PFSK-1 (cell line): Measurements from ENCODE around the gene KIAA1755.

ENCODE experiments used
- FOXP2 ChIP-seq: optimal IDR thresholded peaks from 2 replicates; pipeline ENCODE3; 2011; ENCODE audit warnings: borderline replicate concordance, control low read depth, inconsistent platforms; ENCODE audit not compliant: insufficient read depth; ENCODE audit errors: extremely low read length, extremely low read depth
- POLR2AphosphoS5 ChIP-seq: IDR thresholded peaks from 2 replicates; pipeline ENCODE4 v1.6.1; 2012; ENCODE audit warnings: low read depth, mild to moderate bottlenecking, control low read depth, low read length, moderate library complexity
- REST ChIP-seq, 2 experiments: IDR thresholded peaks; 2 replicates each; pipeline versions ENCODE4 v1.6.1 to v1.8.0; 2011 to 2012; ENCODE audit warnings: low read depth in 2 of 2, low read length in 2 of 2, control low read depth in 1 of 2, inconsistent platforms in 1 of 2, mild to moderate bottlenecking in 1 of 2, moderate library complexity in 1 of 2; ENCODE audit not compliant: insufficient read depth in 1 of 2
- SIN3A ChIP-seq: IDR thresholded peaks from 2 replicates; pipeline ENCODE4 v1.6.1; 2012; ENCODE audit warnings: mild to moderate bottlenecking, low read length, moderate library complexity, borderline replicate concordance; ENCODE audit not compliant: insufficient read depth
- TAF1 ChIP-seq: IDR thresholded peaks from 2 replicates; pipeline ENCODE4 v1.6.1; 2012; ENCODE audit warnings: low read length, control low read depth, borderline replicate concordance; ENCODE audit not compliant: insufficient read depth

Gene KIAA1755

DNA sequence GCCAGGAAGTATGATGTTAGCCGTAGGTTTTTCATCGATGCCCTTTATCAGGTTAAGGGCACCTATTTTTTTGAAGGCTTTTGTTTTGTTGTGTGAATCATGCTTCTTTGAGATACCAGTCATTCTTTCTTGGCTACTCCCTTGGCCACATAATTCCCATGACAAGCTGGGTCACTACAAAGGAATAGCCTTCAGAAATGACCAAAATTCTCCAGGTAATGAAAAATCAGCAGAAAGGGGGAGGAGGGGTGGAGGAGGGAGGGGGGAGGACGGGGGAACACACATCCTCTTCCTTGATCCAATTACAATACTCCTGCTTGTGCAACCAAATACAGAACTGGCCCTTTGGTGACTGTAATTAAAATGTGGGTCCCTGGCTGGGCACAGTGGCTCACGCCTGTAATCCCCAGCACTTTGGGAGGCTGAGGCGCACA lies 73.7 kb downstream of the KIAA1755 start:
- TF ChIP-seq POLR2AphosphoS5: no peak
- no peak for TF ChIP-seq TAF1
- no peak for TF ChIP-seq FOXP2
- no peak for TF ChIP-seq REST (IDR thresholded peaks at IDR 0.05; ENCODE audit: insufficient read depth in 1 of 2, low read depth in 2 of 2, low read length in 2 of 2)
- TF ChIP-seq SIN3A: no peak

DNA sequence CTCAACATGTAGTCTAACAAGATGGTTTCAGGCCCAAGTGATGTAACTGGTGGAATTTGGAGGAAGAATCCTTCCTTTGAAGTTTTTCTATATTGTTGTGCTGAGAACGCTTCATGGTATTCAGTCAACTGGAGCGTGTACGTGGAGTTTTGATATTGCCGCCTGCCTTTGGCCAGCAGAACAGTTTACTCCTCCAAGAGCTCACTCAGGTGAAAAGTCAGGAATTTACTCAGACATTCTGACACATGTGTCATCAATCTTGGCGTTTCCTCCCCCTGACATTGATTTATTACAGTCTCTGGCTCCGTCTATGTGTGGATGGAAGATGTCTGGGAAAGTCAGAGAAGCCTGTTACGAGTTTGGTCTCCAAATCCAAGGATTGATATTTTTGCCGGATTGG lies 76.4 kb downstream of the KIAA1755 start:
- TF ChIP-seq POLR2AphosphoS5: no peak
- no peak for TF ChIP-seq SIN3A
- TF ChIP-seq TAF1: no peak
- TF ChIP-seq REST (IDR thresholded peaks at IDR 0.05; ENCODE audit: insufficient read depth in 1 of 2, low read depth in 2 of 2, low read length in 2 of 2): no peak
- no peak for TF ChIP-seq FOXP2

DNA sequence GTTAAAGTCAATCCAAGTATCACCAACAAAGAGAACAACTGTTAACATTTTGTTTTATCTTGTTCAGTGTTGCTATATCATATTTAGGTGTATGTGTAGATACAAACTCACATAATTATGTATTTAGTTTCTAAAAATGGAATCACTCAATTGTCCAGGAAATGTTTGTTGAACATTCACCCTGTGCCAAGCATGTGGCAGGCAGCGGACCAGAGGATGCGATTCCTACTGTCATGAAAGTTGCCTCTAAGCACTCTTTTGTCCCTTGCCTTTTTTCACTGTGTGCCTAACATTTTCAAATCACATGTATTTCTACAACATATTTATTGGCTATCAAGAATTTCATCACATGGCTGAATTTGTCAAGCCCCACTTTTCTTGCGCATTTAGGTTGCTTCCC lies 78.6 kb downstream of the KIAA1755 start:
- TF ChIP-seq TAF1: no peak
- no peak for TF ChIP-seq POLR2AphosphoS5

GRCh38 chr20:38181207-38181801 lies 79.2 kb downstream of the KIAA1755 start:
- TF ChIP-seq SIN3A (no peak), REST (IDR thresholded peaks at IDR 0.05; ENCODE audit: insufficient read depth in 1 of 2, low read depth in 2 of 2, low read length in 2 of 2) (no peak), TAF1 (no peak), FOXP2 (no peak), POLR2AphosphoS5 (no peak)

- TF ChIP-seq REST (IDR thresholded peaks at IDR 0.05; ENCODE audit: insufficient read depth in 1 of 2, low read depth in 2 of 2, low read length in 2 of 2): no peak
- no peak for TF ChIP-seq POLR2AphosphoS5
- no peak for TF ChIP-seq FOXP2
- TF ChIP-seq TAF1: no peak
- TF ChIP-seq SIN3A: no peak
Observed at GRCh38 chr20:38180781-38181180, 79.8 kb downstream of the KIAA1755 start.
